Lower lobe of right lung (tissue), 2 donors: ENCODE data around the gene COG3. TPM values are rescaled to one million over a fixed set of nuclear protein-coding genes. Genes with fewer than 3 reads are reported as not detected.

Source experiments
- ATAC-seq, 2 donors: fragments of 200-7000 bp; cut with Tn5 transposase; one replicate each; pipeline ENCODE4 v1.9.1; 2020 to 2022; ENCODE audit warnings: mild to moderate bottlenecking in 2 of 2, moderate library complexity in 2 of 2
- DNase-seq: peaks from one replicate; pipeline ENCODE4 v3.0.0-alpha.2; 2020
- H3K27ac ChIP-seq: fragments of 200-600 bp; one replicate; pipeline ENCODE4 v1.8.0; 2022
- H3K27me3 ChIP-seq: fragments of 200-600 bp; one replicate; pipeline ENCODE4 v1.8.0; 2022; ENCODE audit warnings: low read depth
- H3K36me3 ChIP-seq: fragments of 200-600 bp; one replicate; pipeline ENCODE4 v1.8.0; 2022; ENCODE audit warnings: mild to moderate bottlenecking
- H3K4me1 ChIP-seq: fragments of 200-600 bp; one replicate; pipeline ENCODE4 v1.8.0; 2022
- H3K4me3 ChIP-seq: fragments of 200-600 bp; one replicate; pipeline ENCODE4 v1.8.0; 2022; ENCODE audit warnings: mild to moderate bottlenecking
- H3K9me3 ChIP-seq: fragments of 200-600 bp; one replicate; pipeline ENCODE4 v1.8.0; 2022
- CTCF ChIP-seq: fragments of 200-600 bp; IDR thresholded peaks from one replicate; pipeline ENCODE4 v1.8.0; 2022; ENCODE audit warnings: antibody characterized with exemption, mild to moderate bottlenecking
- intact Hi-C: fragments of 100-400 bp; cut with DNase I; formaldehyde crosslinking; loops from one replicate; pipeline ENCODE4 v1.11.0; 2022
- total RNA-seq: library from RNA; stranded (reverse); fragmentation: NEBNext Ultra II Directional; extraction: Animal tissue kit (Norgen Biotek cat#: 25700); gene quantifications from one replicate; pipeline ENCODE4 v1.2.1, GENCODE V29; 2021
- donor health status: DM: no; HTN: yes; CAD: no; lungs with severe emphysema.

COG3 gene
- total RNA-seq, 1 donor from 2014 or later = 21.9 TPM

- Histone ChIP-seq H3K4me3 (peak overlapping the region; percentile 97), H3K36me3 (no peaks in the 10 kb centered on the region), H3K4me1 (peaks cover 39% of the 10 kb centered on the region), H3K9me3 (no peaks in the 10 kb centered on the region), H3K27ac (no peak overlapping the region), H3K27me3 (no peaks in the 10 kb centered on the region)
- intact Hi-C loops = no loop called here
- TF ChIP-seq CTCF = no peak
- no peak for ATAC-seq
- no peak for DNase-seq
These were observed 1.6 kb downstream of the COG3 start for GRCh38 chr13:45466359-45466758.

GRCh38 chr13:45468635-45469034 is 3.9 kb downstream of the COG3 start:
- no peak overlapping the region for H3K4me3 ChIP-seq
- H3K9me3 ChIP-seq = no peaks in the 10 kb centered on the region
- H3K27me3 ChIP-seq = no peaks in the 10 kb centered on the region
- peaks cover 39% of the 10 kb centered on the region for H3K4me1 ChIP-seq
- ATAC-seq = no peak
- no peak for DNase-seq
- H3K27ac ChIP-seq = no peak overlapping the region
- no peaks in the 10 kb centered on the region for H3K36me3 ChIP-seq
- intact Hi-C loops = no loop called here
- no peak for TF ChIP-seq CTCF

GRCh38 chr13:45472171-45472705 is 7.5 kb downstream of the COG3 start:
- Histone ChIP-seq H3K36me3 (peaks cover 12% of the 10 kb centered on the region), H3K27ac (no peak overlapping the region), H3K9me3 (no peaks in the 10 kb centered on the region), H3K4me3 (no peak overlapping the region), H3K27me3 (no peaks in the 10 kb centered on the region), H3K4me1 (peaks cover 16% of the 10 kb centered on the region)
- DNase-seq (no peak), ATAC-seq (no peak)
- intact Hi-C loops = no loop called here
- TF ChIP-seq CTCF = no peak

- no peak for ATAC-seq
- Histone ChIP-seq H3K27ac (no peak overlapping the region), H3K9me3 (no peaks in the 10 kb centered on the region), H3K4me1 (peaks cover 3% of the 10 kb centered on the region), H3K27me3 (no peaks in the 10 kb centered on the region), H3K36me3 (peaks cover 17% of the 10 kb centered on the region), H3K4me3 (no peak overlapping the region)
- DNase-seq = no peak
- no peak for TF ChIP-seq CTCF
- intact Hi-C loops = no loop called here
These were observed 8.9 kb downstream of the COG3 start for GRCh38 chr13:45473627-45474026.

GRCh38 chr13:45474584-45475454 is 10.1 kb downstream of the COG3 start:
- ATAC-seq (no peak), DNase-seq (no peak)
- H3K9me3 ChIP-seq = no peaks in the 10 kb centered on the region
- H3K4me1 ChIP-seq = no peaks in the 10 kb centered on the region
- H3K27ac ChIP-seq = no peak overlapping the region
- no peak for TF ChIP-seq CTCF
- H3K27me3 ChIP-seq = no peaks in the 10 kb centered on the region
- peaks cover 28% of the 10 kb centered on the region for H3K36me3 ChIP-seq
- intact Hi-C loops = no loop called here
- no peak overlapping the region for H3K4me3 ChIP-seq
